Activated CD8-positive, alpha-beta memory T cell treated with anti-CD3 and anti-CD28 coated beads for 24 hours (primary cell): ENCODE measurements around the gene NCL.
"Not testable (repeated sequence)": the region's sequence is repeated elsewhere in the genome, so short reads cannot be mapped to it uniquely, and the experiment has no call there.

Experiments
- DNase-seq: peaks from one replicate; pipeline ENCODE4 v3.0.0-alpha.2; 2020

NCL gene

GRCh38 chr2:231429901-231430300 lies 34.4 kb downstream of the NCL start:
- no peak for DNase-seq

- no peak for DNase-seq
Measured at GRCh38 chr2:231429152-231429551, 35.1 kb downstream of the NCL start.

GRCh38 chr2:231427116-231427515 lies 37.2 kb downstream of the NCL start:
- DNase-seq: no peak

- DNase-seq: peak; percentile 79
Measured at GRCh38 chr2:231425811-231426703, 38.2 kb downstream of the NCL start.

GRCh38 chr2:231425291-231425810 lies 38.9 kb downstream of the NCL start:
- DNase-seq: no peak

GRCh38 chr2:231423176-231423575 lies 41.1 kb downstream of the NCL start:
- no peak for DNase-seq

- no peak for DNase-seq
Measured at GRCh38 chr2:231422056-231422455, 42.2 kb downstream of the NCL start.

DNA sequence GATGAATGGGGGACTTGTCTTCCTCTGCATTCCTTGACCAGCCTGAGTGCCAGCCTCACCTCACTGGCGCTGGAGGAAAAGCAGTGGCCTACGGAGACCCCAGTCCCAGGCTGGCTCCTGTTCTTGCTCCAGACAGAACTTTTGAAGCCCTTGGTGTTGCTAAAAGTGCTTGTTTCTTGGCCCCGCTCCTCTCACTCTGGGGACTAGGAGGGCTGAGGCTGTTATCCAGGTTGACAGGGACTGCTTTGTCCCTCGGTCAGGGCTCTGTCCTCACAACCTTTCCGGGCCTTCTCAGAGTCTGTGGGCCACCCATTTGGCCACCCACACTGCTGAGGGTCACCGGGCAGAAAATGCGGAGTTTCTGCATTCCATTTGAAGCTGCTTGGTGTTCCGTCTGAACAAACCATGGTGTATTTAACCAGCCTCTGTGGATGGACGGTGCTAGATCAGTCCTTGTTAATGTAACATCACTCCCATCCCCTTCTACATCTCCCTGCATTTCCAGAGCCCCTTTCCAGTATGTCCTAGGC lies 43.2 kb downstream of the NCL start:
- DNase-seq: no peak

DNA sequence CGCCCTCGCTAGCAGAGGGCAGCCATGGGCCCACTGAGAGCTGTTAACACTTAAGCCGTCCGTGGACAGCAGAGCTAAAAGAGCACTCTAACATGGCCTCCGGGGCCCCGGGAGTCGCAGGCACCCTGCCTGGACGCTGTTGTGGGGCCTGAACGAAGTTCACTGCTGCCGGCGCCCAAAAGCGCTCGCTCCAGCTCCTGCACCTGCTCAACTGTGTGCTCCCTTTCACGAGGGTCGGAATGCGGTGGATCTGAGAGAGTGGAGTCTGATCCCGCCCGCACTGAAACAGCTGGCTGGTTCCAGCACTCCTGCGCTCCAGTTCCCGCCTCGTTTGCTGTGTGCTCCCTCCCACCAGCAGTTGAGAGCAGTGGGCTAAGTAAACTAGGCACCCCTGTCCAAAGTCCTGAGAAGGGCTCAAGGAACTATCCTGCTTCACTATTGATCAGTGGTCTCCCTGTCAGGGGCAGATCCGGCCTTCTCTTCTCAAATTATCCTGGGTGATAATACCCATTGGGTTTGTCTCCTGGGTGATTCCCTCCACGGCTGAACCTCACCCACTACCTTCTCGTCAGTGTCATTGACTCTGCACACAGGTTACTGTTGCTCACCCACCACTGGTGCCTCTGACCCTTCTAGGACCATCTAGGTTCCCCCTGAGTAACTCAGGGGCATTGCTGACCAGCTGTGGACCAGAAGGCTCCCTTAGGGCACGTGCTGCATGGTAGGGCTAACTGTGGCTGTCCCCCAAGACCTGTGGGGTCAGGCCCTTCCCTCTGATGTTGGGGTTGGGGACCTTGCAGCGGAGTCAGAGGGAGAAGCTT lies 45.3 kb downstream of the NCL start:
- no peak for DNase-seq

GRCh38 chr2:231415029-231415428 lies 49.3 kb downstream of the NCL start:
- DNase-seq: no peak

DNA sequence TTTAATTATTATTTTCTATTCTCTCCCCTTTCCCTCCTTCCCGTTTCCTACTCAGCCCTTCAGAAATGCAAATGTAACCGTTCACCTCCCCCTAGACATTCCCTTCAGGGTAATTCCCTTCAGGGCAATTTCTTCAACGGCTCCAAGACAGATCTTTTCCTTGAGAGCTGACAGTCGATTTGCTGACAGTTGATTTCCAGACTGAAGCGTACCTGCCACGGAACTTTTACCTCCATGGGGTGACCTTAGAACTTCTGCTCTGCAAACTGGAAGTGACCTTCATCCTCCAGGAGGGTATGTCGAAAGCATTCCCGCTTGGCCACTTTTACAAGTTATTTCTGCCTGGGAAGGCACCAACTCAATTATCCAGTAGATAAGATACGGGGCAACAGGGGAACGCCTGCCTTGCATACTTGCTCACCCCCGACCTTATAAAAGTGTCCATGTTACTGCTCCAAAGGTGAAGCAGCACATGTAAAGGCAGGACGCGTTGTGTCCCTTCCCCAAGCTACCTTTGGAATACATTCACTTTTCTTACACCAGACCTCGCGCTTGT lies 50.3 kb downstream of the NCL start:
- no peak for DNase-seq

DNA sequence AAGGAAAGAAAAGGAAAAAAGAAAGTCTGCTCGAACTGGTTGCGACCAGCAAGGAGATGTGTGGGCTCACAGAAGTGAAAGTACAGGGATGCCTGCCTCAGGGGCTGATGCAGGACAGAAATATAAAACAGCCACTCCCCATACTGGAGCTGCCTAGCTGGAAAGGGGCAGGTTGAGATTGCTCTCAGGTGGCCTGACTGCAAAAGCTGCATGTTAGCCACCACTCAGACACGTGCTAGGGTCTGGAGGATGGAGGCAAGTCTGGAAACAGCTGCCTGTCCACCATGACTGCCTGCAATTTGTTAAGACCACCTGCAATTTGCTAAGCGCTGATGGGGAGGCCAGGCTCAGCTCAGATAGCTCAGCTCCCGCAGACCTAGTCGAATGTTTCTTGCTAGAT lies 50.8 kb downstream of the NCL start:
- no peak for DNase-seq

DNA sequence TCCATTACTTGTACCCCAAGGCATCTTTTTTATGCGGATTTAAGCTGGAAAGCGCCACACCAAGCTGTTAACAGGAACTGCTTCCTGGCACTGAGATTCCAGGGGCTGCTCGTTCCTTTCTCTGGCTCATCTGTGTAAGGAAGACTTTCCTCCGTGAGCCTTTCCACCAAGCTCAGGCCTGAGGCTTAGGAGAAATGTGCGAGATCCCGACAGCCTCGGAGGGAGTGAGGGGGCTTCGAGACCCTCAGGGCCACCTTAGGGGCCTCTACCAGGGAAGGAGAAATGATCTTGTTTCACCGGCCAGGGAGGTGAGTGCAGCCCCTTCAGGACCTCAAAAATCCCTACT lies 51.7 kb downstream of the NCL start:
- DNase-seq: no peak

- peak; percentile 93 for DNase-seq
Measured at GRCh38 chr2:231411831-231412617, 52.3 kb downstream of the NCL start.

DNA sequence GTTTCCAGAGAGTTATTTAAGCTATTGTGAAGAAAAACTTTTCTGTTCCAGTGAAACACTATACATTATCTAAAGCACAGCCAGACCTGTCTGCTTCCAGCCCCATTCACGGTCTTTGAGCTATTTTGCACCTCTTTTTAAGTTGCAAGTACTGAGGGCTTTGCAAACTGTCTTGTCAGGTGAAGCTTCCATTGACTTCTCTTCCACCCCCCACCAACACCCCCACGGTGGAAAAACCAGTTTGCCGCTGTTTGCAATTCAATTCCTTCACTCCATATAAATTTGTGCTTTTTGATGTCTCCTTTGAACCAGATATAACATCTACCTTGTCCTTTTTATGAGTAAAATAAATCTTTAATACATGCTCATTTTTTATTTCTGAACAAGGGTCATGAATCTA lies 53.0 kb downstream of the NCL start:
- no peak for DNase-seq

GRCh38 chr2:231410293-231411004 lies 53.8 kb downstream of the NCL start:
- no peak for DNase-seq

GRCh38 chr2:231409776-231410175 lies 54.5 kb downstream of the NCL start:
- DNase-seq: no peak

DNA sequence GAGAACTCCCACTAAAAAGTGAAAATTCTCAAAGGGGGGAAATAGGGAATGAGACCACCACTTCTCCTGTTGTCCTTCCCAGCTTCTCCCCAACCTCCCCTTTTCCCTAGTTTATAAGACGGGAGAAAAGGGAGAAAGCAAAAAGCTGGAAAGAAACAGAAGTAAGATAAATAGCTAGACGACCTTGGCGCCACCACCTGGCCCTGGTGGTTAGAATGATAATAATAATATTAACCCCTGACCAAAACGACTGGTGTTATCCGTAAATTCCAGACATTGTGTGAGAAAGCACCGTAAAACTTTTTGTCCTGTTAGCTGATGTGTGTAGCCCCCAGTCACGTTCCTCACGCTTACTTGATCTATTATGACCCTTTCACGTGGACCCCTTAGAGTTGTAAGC lies 56.0 kb downstream of the NCL start:
- DNase-seq: not testable (repeated sequence)

DNA sequence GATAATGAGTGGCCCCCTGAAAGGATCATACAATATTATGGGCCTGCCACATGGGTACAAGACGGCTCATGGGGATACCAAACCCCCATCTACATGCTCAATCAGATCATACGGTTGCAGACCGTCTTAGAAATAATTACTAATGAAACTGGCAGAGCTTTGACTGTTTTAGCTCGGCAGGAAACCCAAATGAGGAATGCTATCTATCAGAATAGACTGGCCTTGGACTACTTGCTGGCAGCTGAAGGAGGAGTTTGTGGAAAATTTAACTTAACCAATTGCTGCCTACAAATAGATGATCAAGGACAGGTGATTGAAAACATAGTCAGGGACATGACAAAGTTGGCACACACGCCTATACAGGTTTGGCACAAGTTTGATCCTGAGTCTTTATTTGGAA lies 56.6 kb downstream of the NCL start:
- DNase-seq: not testable (repeated sequence)

DNA sequence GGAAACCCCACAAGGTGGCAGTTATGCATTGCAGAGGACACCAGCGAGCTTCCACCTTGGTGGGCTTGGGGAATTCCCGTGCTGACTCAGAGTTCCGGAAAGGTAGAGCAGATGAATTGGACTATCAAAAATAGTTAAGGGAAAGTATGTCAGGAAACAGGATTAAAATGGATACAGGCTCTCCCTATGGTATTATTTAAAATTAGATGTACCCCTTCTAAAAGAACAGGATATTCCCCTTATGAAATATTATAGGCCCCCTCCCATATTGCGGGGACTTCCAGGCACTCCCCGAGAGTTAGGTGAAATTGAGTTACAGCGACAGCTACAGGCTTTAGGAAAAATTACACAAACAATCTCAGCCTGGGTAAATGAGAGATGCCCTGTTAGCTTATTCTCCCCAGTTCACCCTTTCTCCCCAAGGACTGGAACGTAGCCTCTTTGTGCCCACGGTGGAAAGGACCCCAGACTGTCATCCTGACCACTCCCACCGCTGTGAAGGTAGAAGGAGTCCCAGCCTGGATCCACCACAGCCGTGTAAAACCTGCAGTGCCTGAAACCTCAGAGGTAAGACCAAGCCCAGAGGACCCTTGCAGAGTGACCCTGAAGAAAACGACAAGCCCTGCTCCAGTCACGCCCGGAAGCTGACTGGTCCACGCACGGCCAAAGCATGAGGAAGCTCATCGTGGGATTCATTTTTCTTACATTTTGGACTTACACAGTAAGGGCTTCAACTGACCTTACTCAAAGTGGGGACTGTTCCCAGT lies 58.5 kb downstream of the NCL start:
- not testable (repeated sequence) for DNase-seq

GRCh38 chr2:231404183-231404578 lies 60.1 kb downstream of the NCL start:
- not testable (repeated sequence) for DNase-seq
